PC-9 (cell line): Measurements from ENCODE around the gene NID2.

Source experiments
- EZH2 ChIP-seq: fragments of 200-600 bp; sonication (generic); IDR thresholded peaks from 2 replicates; pipeline ENCODE4 v1.8.0; 2017; ENCODE audit warnings: antibody characterized with exemption, low read depth
- TF ChIP-seq, protein P1 (sequence below): fragments of 200-600 bp; sonication (generic); conservative IDR thresholded peaks from 2 replicates; pipeline ENCODE4 v1.6.1; 2017; ENCODE audit warnings: mixed run types, antibody characterized with exemption, mild to moderate bottlenecking, moderate library complexity

GRCh38 chr14:52031781-52032180, 37.1 kb downstream of the NID2 start:
- TF ChIP-seq, protein P1, sequence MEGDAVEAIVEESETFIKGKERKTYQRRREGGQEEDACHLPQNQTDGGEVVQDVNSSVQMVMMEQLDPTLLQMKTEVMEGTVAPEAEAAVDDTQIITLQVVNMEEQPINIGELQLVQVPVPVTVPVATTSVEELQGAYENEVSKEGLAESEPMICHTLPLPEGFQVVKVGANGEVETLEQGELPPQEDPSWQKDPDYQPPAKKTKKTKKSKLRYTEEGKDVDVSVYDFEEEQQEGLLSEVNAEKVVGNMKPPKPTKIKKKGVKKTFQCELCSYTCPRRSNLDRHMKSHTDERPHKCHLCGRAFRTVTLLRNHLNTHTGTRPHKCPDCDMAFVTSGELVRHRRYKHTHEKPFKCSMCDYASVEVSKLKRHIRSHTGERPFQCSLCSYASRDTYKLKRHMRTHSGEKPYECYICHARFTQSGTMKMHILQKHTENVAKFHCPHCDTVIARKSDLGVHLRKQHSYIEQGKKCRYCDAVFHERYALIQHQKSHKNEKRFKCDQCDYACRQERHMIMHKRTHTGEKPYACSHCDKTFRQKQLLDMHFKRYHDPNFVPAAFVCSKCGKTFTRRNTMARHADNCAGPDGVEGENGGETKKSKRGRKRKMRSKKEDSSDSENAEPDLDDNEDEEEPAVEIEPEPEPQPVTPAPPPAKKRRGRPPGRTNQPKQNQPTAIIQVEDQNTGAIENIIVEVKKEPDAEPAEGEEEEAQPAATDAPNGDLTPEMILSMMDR = no peak
- TF ChIP-seq EZH2 = no peak
